ENCODE data around the gene SLC22A4.

The SLC22A4 gene

GRCh38 chr5:132342291-132343180 is 48.3 kb downstream of the SLC22A4 start:
- no peak for DNase-seq (ENCODE audit: low read depth in 2 of 2)

- DNase-seq (ENCODE audit: low read depth in 2 of 2) = no peak
Measured at GRCh38 chr5:132344775-132345514, 50.8 kb downstream of the SLC22A4 start.

DNA sequence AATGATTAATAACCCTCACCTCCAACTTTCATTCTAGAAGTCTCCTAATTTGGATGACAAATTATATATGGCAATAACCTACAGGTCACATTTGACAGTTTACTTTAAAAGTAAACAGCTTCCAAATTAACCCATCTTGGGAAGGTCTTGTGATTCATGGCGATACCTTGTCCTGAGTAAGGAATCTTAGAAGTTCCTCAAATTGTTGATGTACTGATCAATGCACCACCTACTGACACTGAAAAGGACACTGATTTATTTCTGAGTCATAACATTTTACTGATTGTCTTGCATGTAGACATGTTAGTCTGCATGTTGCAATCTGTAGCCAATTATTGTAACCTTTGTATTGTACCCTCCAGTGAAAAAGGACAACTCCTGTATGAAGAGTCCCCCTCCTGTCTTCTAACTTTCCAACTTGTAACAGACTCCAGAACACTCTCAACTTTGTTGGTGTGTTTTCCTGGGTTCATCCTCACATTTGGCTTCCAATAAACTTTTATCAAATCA is 59.3 kb downstream of the SLC22A4 start:
- no peak for DNase-seq (ENCODE audit: low read depth in 2 of 2)

- no peak for DNase-seq (ENCODE audit: low read depth in 2 of 2)
Measured at GRCh38 chr5:132354381-132355139, 60.4 kb downstream of the SLC22A4 start.

- no peak for DNase-seq (ENCODE audit: low read depth in 2 of 2)
Measured at GRCh38 chr5:132355140-132355765, 61.1 kb downstream of the SLC22A4 start.

GRCh38 chr5:132358775-132359174 is 64.6 kb downstream of the SLC22A4 start:
- DNase-seq (ENCODE audit: low read depth in 2 of 2) = no peak

DNA sequence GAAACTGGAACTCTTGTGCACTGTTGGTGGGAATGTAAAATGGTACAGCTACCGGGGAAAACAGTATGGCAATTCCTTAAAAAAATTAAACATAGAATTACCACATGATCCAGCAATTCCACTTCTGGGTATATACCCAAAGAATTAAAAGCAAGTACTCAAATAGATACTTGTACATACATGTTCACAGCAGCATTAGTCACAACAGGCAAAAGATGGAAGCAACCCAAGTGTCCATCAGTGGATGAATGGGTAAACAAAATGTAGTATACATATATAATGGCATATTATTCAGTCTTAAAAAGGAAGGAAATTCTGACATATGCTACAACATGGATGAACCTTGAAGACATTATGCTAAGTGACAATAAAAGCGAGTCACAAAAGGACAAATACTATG is 67.9 kb downstream of the SLC22A4 start:
- no peak for DNase-seq (ENCODE audit: low read depth in 2 of 2)

DNA sequence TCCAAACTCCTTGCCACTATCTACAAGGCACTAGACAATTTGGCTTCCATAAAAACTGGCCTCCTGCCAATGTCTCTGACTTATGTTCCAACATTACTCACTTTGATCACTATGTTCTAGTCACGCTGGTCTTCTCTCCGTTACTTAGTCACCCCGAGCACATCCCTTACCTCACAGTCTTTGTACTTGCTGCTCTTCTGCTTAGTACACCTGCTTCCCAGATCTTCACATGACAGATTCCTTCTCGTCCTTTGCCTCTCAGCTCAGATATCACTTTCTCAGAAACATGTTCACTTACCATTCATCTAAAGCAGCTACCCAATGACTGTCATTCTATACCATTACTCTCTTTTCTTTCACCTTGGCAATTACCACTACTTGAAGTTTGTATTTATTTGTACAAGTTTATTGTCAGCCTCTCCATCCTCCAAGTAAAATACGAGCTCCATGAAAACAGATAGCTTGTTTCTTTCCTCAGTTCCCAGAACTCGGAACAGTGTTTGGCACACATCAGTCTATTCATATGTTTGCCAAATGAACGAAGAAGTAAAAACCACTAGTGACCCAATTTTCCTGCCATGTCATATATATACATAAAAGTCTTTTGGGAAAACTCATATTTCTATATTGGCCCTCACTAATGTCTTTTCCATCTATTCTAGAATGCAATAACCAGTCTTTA is 69.4 kb downstream of the SLC22A4 start:
- peak; percentile 31 to 37 for DNase-seq (ENCODE audit: low read depth in 2 of 2)

DNA sequence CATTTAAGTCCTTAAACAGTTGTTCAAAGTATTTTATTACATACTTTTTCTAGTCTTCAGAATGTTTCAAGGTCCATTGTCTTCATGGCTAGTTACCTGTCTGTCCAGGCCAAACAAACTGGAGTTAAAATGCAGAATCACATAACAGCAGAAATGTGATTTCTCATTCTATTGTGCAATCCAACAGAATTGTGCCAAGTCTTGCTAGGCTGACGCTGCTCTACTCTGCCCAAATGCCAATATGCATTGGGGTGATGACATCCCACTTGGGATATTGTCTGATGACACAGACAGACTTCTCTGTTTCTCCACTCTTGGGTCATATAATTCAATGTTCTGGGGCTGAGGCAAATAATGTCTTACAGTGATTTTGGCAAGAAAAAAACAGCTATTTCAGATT is 70.1 kb downstream of the SLC22A4 start:
- DNase-seq (ENCODE audit: low read depth in 2 of 2) = no peak

GRCh38 chr5:132365213-132365612 is 71.0 kb downstream of the SLC22A4 start:
- no peak for DNase-seq (ENCODE audit: low read depth in 2 of 2)

DNA sequence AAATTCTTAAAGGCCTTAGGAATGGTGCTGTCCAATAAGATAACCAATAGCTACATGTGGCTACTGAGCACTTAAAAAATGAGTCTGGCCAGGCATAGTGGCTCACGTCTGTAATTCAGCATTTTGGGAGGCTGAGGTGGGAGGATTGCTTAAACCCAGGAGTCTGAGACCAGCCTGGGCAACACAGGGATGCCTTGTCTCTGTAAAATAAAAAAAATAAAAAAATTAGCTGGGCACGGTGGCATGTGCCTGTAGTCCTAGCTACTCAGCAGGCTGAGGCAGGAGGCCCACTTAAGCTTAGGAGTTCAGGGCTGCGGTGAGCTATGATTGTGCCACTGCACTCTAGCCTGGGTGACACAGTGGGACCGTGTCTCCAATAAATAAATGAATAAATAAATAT is 74.0 kb downstream of the SLC22A4 start:
- no peak for DNase-seq (ENCODE audit: low read depth in 2 of 2)

DNA sequence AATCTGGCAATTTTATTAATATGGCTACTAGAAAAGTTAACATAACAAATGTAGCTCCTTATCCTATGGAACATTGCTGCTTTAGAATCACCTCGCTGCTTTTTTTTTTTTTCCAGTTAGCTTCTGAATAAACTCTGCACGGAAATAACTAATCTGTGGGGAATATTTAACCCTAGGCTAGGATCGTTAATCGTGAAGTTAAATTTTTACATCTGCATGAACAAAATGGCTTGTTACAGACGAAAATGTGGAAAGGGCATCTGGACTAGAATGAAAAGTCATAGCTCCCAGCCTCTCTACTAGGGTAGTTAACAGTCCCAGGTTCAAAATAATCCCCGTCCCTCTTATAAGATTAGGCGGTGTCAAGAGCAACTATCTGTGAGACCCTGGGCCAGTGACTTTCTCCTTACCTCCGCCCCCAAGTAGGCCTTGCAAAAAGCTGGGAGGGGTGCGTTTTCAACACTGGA is 74.8 kb downstream of the SLC22A4 start:
- no peak for DNase-seq (ENCODE audit: low read depth in 2 of 2)

- DNase-seq (ENCODE audit: low read depth in 2 of 2) = no peak
Measured at GRCh38 chr5:132369474-132370180, 75.4 kb downstream of the SLC22A4 start, which contains the start of gene SLC22A5. Gene SLC22A5, plus strand, starts transcription at chr5:132369710. Its CDS starts 263 bp downstream, at chr5:132369973.

GRCh38 chr5:132370181-132370970 is 76.2 kb downstream of the SLC22A4 start:
- DNase-seq (ENCODE audit: low read depth in 2 of 2) = no peak

- DNase-seq (ENCODE audit: low read depth in 2 of 2) = no peak
Measured at GRCh38 chr5:132370971-132371602, 76.9 kb downstream of the SLC22A4 start.

GRCh38 chr5:132371603-132371994 is 77.4 kb downstream of the SLC22A4 start:
- DNase-seq (ENCODE audit: low read depth in 2 of 2) = no peak

DNA sequence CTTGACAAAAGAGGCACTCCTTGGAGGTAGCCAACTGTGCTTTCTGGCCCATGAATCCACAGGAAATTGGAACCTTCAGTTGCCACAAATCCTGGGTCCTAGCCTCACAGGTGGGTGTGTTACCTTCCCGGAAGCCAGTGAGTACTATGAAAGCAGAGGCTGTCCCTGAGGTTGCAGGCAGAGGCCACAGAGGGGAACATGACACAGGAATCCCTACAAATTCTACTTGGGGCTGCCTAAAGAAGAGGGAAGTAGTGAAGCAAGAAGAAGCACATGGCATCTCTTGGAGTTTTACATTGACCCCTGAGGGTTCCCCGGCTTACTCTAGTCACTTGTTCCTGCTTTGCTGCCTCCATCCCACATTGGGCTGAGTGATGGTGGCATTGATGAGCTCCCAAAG is 77.9 kb downstream of the SLC22A4 start:
- no peak for DNase-seq (ENCODE audit: low read depth in 2 of 2)

DNA sequence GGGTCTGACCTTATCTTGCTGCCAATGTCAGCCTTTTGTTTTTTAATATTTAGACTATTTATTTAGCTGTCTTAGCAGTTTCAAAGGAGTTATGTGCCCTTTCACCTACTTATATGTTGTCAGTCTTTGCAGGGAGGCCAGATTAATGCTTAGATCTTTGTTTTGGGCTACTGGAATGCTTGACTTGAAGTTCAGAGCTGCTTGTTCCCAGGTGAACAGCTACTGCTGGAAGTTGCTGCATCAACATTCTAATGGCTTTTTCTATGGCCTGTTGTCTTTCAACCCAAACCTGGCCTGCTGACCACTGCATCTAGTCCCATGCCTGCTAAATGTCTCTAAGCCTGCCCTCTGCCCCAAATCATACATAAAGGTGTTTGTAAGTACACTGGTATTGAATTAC is 78.3 kb downstream of the SLC22A4 start:
- no peak for DNase-seq (ENCODE audit: low read depth in 2 of 2)

DNA sequence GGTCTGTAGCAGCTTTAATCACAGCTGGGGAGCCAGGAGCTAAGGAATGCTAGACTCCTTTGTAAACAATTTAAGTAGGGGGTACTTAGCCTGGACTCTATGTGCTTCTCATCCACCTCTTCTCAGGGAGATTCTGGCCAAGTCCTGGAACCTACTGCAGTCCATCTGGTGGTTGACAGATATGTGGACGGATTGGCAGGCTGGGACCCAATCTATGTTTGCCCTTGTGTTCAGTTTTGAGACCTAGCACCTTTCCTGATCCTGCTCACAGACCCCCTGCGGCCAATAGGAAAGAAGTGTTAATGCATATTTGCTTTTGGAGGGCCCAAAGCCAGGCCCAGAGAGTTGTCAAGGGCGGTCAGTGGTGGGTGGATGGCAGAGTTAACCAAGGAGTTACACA is 81.8 kb downstream of the SLC22A4 start:
- DNase-seq (ENCODE audit: low read depth in 2 of 2) = no peak
